Activated naive CD4-positive, alpha-beta T cell (primary cell): ENCODE results near the gene RIPK4.
"Not testable (repeated sequence)": the region's sequence is repeated elsewhere in the genome, so short reads cannot be mapped to it uniquely, and the experiment has no call there.

Experiments
- DNase-seq, 4 experiments: peaks; one replicate each; lab custom pipeline; 2025; lab: John Stamatoyannopoulos, UW

Gene RIPK4

DNA sequence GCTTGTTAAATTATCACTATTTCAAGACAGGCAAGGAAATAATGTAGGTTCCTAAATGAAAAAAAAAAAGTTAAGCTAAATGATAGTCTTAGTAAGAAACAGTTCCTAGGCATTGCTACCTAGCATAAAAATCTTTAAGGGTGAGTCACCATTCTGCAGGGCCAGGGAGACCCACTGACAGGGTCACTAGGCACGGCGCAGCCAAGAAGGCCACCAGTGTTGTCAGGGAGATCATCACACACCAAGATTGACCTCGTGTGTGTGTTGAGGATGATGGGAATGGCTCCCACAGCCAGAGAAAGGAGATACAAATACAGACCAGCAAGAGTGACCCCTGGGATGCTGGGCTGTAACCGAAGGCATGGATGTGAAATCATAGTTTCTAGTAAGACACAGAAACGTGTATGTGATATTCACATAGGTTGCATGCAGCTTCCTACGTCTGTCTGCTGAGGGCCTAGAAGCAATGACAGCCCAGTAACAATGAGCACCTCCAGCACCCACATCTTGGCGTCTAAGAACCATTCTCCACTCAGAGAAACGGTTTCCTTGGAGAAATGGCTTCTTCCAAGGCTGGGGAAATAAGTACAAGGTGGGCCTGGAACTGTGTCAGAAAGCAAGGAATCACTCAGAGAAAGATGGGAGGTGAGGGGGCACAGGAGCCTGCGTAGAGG, 29.1 kb downstream of the RIPK4 start:
- DNase-seq: no peak

- no peak for DNase-seq
Measured at GRCh38 chr21:41736423-41736822, 30.4 kb downstream of the RIPK4 start.

DNA sequence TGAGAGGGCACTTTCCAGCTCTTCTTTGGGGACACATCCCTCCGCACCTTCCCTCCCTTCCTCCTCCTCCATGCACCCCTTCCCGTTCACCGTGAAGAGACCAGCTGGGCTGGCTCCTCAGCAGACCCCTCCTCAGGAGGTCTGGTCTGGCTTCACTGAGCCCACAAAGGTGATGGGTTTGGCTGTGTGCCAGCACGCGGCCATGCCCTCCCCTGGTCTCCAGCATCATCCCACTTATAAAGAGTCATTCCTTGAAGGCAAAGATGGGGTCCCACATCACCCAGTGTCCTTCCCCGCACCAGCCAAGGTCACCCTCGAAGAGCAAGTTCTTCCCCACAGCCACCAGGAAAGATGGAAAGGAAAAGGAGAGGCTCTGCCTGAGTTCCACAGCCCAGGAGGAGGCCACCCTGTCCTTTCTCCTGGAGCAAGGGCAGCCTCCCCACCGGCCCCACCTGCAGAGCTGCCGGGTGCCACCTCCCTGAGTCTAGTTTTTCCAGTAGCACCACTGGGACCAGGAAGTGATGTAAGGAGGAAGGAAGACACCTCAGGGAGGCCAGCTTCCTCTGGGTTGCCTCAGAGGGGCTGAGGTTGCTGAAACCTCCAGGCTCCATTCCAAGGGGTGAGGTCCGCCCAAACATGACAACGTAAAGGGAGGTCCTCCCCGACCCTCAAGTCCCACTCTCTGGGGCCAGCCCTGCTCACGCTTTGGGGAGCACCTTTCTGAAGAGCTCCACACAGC, 32.7 kb downstream of the RIPK4 start:
- no peak for DNase-seq

GRCh38 chr21:41731081-41731480, 35.8 kb downstream of the RIPK4 start:
- DNase-seq: no peak

DNA sequence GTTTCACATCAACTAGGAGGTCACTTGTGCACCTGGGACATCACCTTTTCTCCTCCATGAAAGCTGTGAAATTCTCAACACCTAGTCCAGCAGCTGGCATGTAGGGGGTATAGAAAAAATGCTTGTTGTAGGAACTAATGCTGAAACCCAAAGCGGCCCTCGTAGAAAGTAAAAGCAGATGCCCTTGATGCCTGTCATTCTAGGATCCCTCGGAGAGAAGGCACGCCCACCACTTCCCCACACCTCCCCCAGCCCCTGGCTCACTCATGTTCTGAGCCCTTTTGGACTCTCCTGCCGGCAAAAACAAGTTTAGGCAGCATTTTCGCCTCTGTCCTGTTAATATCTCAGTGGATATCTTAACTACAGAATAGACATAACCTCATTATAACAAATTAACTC, 36.5 kb downstream of the RIPK4 start:
- no peak for DNase-seq

DNA sequence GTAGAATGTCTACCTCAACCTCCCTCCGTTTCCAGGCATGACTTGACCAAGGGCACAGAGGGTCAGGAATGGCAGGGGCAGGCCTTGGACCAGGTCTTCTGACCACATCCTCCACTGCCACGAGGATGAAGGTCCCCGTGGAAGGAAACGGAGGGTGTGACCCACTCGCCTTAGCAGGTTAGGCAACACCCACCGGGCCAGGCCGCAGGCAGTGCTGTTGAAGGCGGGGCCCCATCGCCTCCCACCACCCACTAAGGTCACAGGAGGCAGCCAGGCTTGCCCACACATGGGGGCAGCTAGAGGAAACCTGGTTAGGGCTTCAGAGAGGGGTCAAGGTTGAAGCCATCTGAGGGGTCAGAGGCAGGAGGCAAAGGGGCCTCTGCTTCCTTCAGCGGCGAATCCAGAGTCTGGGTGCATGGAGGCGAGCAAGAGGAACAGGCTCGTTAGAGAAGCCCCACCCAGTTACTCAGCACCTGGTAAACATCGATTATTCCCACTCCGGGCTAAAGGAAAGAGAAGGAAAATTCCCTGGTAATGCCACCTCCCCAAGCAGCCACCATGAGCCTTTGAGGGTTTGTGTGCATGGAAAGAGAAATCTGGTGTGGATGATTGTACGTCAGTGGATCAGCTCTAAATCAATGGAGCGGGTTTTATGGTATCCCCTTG, 37.0 kb downstream of the RIPK4 start:
- DNase-seq: no peak

- no peak for DNase-seq
Measured at GRCh38 chr21:41727784-41728763, 38.8 kb downstream of the RIPK4 start.

DNA sequence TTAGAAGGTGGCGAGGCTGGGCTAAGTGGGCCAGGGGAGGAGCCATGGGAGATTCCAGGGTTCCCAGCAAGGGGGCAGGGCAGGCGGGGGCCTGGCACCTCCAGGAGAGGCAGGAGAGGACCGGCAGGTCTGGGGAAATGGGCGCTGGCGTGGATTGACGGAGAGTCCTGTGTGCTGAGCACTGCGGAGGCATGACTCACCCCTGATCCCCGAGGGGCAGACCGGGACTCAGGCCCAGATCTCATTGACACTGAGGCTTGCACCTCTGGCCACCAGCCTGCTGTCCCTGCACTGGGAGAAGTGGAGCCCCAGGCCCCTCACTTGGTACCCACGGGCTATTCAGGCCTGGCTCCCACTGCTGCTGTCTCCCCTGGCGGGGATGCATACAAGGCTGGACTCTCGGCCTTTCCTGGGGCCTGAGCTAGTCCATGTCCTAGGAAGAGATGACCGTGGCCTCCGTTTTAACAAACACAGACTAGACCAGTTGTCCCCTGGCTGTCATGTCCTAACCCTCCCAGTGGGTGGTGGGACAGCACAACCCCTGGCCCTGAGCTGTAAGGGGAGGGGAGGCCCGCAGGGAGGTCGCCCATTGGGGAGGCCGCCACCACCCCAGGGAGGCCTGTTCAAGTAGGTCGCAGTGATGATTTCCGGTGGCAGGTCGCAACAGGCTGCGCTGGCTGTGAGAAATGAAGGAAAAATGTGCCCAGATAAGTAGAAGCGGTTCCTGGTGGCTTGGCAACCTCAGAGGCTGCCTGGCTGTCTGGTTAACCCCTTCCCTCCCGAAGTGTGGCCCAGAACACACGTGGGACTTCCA, 39.7 kb downstream of the RIPK4 start:
- no peak for DNase-seq

GRCh38 chr21:41726630-41726969, 40.3 kb downstream of the RIPK4 start:
- no peak for DNase-seq

GRCh38 chr21:41726058-41726558, 40.7 kb downstream of the RIPK4 start:
- DNase-seq: no peak

DNA sequence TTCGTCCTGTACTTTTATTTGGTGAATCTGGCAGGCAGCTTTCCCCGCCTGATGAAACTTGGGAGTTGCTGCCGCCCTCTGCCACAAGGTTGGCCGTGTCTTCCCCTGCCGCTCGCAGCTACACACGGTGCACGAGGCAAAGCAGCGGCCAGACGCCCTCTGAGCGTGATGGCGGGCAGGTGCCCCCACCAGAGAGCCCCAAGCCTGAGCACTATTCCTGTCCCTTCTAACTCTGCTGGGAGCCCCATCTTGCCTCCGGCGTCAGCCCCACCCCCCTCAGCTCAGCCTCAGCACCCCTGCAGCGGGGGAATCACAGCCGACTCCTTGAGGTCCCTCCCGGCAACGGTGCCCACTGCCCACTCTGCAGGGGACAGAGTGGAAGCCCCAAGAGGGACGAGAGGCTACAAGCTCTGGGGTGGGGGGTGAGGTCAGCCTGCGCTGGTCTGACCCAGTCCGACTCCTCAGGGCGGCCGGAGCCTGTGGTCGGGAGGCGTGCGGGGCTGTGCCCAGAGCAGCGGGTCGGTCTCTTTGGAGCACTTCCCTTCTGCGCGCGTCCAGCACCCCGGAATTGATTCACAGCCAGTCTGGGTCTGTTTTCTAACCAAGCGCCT, 41.3 kb downstream of the RIPK4 start:
- DNase-seq: no peak

DNA sequence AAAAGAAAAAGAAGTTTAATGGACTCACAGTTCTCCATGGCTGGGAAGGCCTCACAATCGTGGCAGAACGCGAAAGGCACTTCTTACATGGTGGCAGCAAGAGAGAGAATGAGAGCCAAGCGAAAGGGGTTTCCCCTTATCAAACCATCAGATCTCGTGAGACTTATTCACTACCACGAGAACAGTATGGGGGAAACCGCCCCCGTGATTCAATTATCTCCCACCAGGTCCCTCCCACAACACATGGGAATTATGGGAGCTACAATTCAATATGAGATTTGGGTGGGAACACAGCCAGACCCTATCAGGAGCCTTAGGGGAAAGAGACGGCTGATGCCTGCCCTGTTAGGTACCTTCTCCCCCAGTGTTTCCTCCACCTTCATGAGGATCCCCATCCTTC, 43.0 kb downstream of the RIPK4 start:
- DNase-seq: not testable (repeated sequence)

GRCh38 chr21:41722052-41723018, 44.5 kb downstream of the RIPK4 start:
- no peak for DNase-seq

- DNase-seq: no peak
Measured at GRCh38 chr21:41720250-41720649, 46.6 kb downstream of the RIPK4 start.

DNA sequence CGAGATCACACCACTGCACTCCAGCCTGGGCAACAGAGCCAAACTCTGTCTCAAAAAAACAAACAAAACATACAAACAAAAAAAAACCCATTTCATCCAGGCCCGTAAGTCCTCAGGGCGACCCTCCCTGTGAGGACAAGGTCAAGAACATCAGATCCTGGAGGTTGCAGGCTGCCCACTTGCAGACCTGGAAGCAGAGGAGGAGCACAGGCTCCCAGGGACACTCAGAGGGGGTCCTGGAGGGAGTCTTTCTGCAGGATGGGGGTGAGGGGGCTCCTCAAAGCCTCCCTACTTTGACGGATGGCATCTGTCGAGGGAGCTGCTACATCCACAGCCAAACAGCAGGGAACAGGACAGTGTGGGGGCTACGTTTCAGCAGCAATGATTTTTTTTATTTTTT, 47.2 kb downstream of the RIPK4 start:
- no peak for DNase-seq

GRCh38 chr21:41717573-41718330, 49.1 kb downstream of the RIPK4 start:
- DNase-seq: no peak

- DNase-seq: no peak
Measured at GRCh38 chr21:41716751-41717150, 50.1 kb downstream of the RIPK4 start.

DNA sequence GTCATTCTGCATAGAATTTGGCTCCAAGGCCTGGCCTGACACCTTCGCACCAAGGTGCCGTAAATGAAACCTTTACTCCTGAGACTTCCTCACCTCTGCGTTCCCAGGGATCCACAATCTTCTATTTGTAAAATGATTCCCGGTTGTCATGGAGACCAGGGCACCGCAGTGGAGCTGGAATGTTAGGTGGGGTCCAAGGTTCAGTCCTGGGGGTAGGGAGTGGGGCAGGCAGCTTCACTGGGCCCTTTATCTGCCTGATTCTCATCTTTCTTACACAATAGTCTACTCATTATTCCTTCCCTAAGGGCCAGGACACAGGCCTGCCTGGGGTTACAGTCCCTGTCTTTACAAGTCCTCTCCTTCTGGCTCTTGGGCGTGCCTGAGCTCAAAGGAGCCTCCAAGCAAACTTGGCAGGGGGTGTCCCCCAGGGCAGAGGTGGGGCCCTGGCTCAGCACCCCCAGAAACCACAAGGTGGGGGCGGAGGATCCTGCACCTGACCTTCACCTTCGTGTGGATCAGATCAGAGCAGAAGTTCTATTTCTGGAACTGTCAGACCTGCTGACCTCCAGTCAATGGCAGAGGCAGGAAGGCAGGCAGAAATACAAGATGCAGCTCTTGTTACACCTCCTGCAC, 51.1 kb downstream of the RIPK4 start:
- no peak for DNase-seq
